ENCODE results near the gene FGD3.

The FGD3 gene

GRCh38 chr9:93036887-93037475 lies 89.7 kb downstream of the FGD3 start:
- no peak overlapping the region for H3K4me3 ChIP-seq (replicated peaks; ENCODE audit: low read depth, low read length)
- DNase-seq (ENCODE audit: low read depth): no peak
- no peak for TF ChIP-seq CTCF (IDR thresholded peaks at IDR 0.05; ENCODE audit: low read length, missing control alignments)

GRCh38 chr9:93037476-93037971 lies 90.2 kb downstream of the FGD3 start:
- DNase-seq (ENCODE audit: low read depth): no peak
- no peak for TF ChIP-seq CTCF (IDR thresholded peaks at IDR 0.05; ENCODE audit: low read length, missing control alignments)
- H3K4me3 ChIP-seq (replicated peaks; ENCODE audit: low read depth, low read length): no peak overlapping the region

- H3K4me3 ChIP-seq (replicated peaks; ENCODE audit: low read depth, low read length): no peak overlapping the region
- no peak for TF ChIP-seq CTCF (IDR thresholded peaks at IDR 0.05; ENCODE audit: low read length, missing control alignments)
- DNase-seq (ENCODE audit: low read depth): no peak
Measured at GRCh38 chr9:93038918-93039317, 91.6 kb downstream of the FGD3 start.

- DNase-seq (ENCODE audit: low read depth): no peak
- no peak for TF ChIP-seq CTCF (IDR thresholded peaks at IDR 0.05; ENCODE audit: low read length, missing control alignments)
- no peak overlapping the region for H3K4me3 ChIP-seq (replicated peaks; ENCODE audit: low read depth, low read length)
Measured at GRCh38 chr9:93039456-93039855, 92.1 kb downstream of the FGD3 start.

GRCh38 chr9:93039976-93040375 lies 92.7 kb downstream of the FGD3 start:
- no peak for DNase-seq (ENCODE audit: low read depth)
- H3K4me3 ChIP-seq (replicated peaks; ENCODE audit: low read depth, low read length): no peak overlapping the region
- no peak for TF ChIP-seq CTCF (IDR thresholded peaks at IDR 0.05; ENCODE audit: low read length, missing control alignments)

GRCh38 chr9:93040409-93040808 lies 93.1 kb downstream of the FGD3 start:
- no peak overlapping the region for H3K4me3 ChIP-seq (replicated peaks; ENCODE audit: low read depth, low read length)
- TF ChIP-seq CTCF (IDR thresholded peaks at IDR 0.05; ENCODE audit: low read length, missing control alignments): no peak
- DNase-seq (ENCODE audit: low read depth): no peak
